HG03097 (cell line): ENCODE data around the gene DGKG.

Experiments
- ATAC-seq: cut with Tn5 transposase; IDR thresholded peaks from one replicate; pipeline ENCODE4 v1.9.1; 2021; ENCODE audit not compliant: unreplicated experiment, low FRiP score

The DGKG gene

DNA sequence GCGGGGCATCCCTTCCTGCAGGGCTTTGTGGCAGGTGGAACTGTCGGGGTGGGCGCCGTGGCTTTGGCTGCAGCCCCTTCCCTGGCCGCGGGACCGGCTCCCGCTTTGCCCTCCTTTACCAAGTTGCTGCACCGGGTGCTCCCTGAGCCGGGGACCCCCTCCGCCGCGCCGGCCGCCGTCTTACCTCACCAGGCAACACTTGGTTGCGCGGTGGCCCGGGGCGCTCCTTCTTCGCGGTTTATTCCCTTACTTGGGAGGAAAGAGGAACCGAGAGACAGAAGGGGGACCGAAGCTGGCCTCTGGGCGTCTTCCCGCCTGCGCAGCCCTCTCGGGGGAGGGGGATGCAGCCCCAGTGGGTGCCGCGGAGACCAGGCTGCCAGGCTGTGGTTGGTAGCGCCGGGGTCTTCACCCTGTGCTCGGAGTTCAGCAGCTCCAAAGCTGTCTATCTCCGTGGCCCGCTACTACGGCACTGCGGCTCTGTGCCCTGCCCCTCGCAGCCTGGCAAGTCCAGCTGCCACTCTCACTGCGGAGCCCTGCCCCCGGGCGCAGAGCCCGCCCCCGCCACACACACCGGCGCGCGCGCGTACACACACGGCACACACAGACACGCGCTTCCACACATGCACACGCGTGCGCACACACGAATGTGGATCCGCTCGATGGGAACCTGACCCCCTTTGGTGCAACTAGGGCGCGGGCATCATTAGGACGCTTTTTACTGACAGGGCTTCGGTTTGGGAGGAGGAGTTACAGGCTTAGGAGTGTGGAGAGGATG, at the start of gene DGKG:
TSS of gene DGKG (minus strand) at position 473 of the 775 bp plus-strand sequence. CDS start 41,775 bp downstream, outside the sequence.
- no peak for ATAC-seq

- ATAC-seq, result no peak
Observed at GRCh38 chr3:186411089-186411488, 49.1 kb upstream of the DGKG start.

- no peak for ATAC-seq
Observed at GRCh38 chr3:186406669-186407635, 44.9 kb upstream of the DGKG start.

- ATAC-seq, result no peak
Observed at GRCh38 chr3:186401556-186401955, 39.5 kb upstream of the DGKG start.

DNA sequence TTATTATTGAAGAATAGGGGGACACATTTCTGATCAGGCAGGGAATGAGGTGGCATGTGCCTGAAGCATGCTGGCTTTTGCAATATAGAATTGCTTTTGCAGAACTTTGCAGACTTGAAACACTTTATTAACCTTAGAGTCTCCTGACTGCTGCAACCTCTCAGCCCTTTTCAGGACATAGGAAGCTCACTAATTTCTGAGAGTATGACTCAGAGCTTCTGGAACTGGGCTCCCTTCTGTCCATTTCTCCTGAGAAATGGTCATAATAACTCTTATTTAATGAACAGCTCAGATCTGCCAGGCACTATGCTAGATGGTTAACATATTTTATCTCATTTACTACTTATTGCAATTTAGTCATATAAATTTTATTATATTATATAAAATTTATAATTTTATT, 38.6 kb upstream of the DGKG start:
- ATAC-seq, result no peak

DNA sequence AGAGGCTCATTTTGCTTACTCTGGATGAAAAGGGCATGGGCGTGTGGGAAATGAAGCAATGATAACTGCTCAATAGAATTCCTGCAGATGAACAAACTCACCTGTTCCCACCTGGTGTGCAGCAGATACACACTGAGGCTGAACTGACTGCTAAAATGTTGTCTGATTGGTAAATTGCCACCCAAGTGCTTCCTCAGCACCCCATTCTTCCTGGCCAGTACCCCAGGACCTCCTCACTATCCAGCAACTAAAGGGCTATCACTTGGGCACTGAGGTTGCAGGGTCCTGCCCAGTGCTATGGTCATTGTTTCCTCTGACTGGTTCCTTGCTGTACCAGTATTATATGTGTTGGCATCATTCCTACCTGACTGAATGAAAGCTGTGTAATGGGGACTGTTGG, 38.0 kb upstream of the DGKG start:
- ATAC-seq, result no peak

DNA sequence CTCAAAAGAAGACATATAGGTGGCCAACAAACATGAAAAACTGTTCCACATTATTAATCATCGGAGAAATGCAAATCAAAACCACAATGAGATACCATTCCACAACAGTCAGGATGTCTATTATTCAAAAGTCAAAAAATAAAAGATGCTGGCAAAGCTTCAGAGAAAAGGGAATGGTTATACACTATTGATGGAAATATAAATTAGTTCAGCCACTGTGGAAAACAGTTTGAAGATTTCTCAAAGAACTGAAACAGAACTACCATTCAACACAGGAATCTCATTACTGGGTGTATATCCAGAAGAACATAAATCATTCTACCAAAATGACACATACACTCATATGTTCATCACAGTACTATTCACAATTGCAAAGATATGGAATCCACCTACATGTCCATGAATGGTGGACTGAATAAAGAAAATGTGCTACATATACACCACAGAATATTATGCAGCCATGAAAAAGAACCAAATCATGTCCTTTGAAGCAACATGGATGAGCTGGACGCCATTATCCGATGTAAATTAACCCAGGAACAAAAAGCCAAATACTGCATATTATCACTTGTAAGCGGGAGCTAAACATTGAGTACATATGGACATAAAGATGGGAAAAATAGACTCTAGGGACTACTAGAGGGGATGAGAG, 32.7 kb upstream of the DGKG start:
- no peak for ATAC-seq

DNA sequence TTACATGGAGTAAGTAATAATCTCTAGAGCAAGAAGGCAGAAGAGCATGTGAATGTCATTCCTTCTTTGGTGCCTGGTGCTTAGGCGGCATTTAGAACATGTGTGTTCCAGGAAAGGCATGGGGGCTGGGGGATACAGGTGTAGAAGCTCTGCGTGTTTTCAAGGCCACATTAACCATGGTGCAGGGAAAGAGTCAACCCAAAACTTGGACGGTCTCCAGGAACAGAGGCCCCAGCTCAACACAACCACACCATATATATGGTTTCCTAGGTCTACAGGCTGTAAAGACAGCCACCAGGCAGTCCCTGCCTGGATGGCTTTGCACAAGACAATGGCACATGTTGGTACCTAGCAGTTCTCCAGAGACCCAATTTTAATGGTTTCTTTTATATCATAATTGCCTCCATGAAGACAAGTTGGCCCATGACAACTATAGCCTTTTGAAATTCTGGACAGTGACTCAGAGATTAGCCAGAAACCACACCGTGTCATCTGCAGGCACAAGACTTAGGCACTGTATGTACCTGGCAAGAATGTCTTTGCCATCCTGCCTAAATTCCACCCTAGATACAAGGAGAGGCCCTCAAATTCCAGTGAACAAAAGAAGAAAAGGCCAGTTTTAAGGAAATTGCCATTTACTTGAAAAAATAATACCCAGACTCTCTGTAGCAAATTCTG, 25.0 kb upstream of the DGKG start:
- no peak for ATAC-seq

DNA sequence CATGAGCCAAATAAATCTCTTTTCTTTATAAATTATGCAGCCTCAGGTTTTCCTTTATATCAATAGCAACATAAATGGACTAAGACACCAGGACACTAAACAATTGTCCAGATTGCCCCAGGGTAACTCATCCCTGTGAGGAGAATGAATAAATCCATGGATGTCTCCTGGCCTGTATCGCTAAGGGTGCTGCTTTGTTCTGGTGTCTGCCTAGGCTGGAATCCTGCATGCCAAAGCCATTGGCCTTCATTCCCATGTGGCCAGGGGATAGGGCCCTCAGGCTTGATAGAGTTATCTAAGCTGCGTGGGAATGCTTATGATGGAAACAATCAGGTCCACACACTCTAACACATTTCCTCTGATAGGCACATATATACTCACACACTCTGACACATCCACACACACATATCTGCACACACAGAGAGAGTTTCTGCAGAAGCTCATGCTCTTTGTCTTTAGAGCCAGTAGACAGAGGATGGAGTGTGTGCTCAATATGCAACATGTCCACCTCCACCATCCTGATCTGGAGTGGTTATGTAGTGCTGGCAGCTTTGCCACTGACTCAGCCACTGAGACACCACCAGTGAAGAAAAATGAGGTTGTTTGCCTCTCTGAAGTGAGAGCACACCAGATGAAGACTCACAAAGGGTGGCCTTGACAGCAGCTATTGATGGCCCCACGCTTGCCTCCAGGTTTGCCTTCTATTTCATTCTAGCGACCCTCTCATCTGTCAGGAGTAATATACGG, 24.0 kb upstream of the DGKG start:
- no peak for ATAC-seq

- no peak for ATAC-seq
Observed at GRCh38 chr3:186383026-186383993, 21.3 kb upstream of the DGKG start.

DNA sequence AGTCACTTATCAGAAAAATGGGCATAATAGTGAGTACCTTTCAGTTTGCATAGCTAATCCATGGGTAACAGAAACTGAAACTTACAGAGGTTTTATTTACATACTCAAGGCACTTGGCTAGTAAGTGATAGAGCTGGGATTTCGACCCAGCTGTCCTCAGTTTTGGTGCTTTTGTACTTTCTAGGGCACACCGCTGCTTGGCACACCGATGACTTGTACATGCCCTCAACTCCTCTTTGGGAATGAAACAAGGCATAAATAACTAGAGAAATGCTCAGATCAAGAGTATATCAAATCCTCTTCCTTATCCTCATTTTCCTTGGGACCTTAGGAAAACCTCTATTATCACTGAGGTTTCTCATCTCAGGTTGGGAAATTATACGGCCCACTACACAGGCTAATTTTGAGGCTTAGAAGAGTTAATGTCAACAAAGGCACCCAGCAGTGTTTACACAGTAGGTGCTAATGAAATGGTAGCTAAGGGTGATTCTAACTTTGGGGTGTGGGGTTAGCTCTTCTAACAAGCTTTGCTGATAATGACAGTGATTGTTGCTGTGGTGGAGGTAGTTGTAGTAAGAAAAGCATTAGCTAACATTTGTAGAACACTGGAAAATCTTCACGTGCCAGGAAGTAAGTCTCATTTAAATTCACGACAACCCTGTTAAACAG, 20.3 kb upstream of the DGKG start:
- ATAC-seq, result no peak

- no peak for ATAC-seq
Observed at GRCh38 chr3:186381424-186382216, 19.6 kb upstream of the DGKG start.

GRCh38 chr3:186380622-186381380, 18.8 kb upstream of the DGKG start:
- ATAC-seq, result no peak

DNA sequence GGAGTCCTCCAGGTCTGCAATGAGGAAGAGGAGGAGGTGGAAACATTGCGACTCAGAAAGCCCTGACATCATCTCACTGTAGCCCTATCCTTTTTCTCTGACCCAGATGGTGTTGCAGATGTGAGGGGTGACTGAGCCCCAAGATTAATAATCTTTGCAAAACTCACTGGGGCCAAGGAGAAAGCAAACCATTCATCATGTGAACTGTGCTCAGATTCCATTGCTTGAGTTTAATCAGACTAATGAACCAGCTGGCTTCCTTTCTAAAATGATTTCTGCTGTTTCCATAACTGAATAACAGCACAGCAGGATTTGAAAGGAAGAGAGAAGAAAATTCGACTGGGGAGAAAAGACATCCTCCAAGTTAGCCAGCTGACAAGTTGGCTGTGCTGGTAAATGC, 13.4 kb upstream of the DGKG start:
- no peak for ATAC-seq

DNA sequence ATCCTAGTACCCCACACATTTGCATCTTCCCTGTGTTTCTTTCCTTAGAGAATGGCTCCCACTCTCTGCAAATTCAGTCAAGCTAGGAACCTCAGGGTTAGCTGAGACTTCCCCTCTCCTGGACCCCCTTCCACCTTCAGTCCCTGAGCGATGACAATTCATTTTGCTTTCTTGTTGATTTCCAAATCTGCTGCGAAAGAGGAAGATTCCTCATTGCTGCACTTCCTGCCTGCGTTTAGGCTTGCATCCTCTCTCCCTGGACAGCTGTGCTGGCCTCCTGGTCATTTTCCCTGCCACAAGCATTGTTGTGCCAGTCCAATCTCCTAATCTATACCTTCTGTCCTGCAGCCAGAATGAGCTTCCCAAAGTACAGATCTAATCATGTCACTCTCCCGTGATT, 12.3 kb upstream of the DGKG start:
- no peak for ATAC-seq

- no peak for ATAC-seq
Observed at GRCh38 chr3:186369217-186369616, 7.2 kb upstream of the DGKG start.

- ATAC-seq, result no peak
Observed at GRCh38 chr3:186368717-186369116, 6.7 kb upstream of the DGKG start.
